GM12873 (cell line): ENCODE results near the gene WFDC1.

Experiments
- CTCF ChIP-seq: IDR thresholded peaks from 2 replicates; pipeline ENCODE4 v1.5.1; 2012; ENCODE audit warnings: low read depth, mild to moderate bottlenecking, moderate library complexity, low read length, control low read depth; ENCODE audit not compliant: insufficient read depth; ENCODE audit errors: missing control alignments

WFDC1 gene

GRCh38 chr16:84294531-84295142 is at the start of gene WFDC1:
Gene WFDC1, plus strand, starts transcription at chr16:84294878. Its CDS starts 94 bp downstream, at chr16:84294972.
- TF ChIP-seq CTCF = no peak

- no peak for TF ChIP-seq CTCF
These were observed 48.6 kb upstream of the WFDC1 start for GRCh38 chr16:84245956-84246678.

GRCh38 chr16:84246679-84247077 is 48.0 kb upstream of the WFDC1 start:
- no peak for TF ChIP-seq CTCF

GRCh38 chr16:84247331-84247730 is 47.3 kb upstream of the WFDC1 start:
- no peak for TF ChIP-seq CTCF

GRCh38 chr16:84247844-84248243 is 46.8 kb upstream of the WFDC1 start:
- TF ChIP-seq CTCF = no peak

GRCh38 chr16:84252184-84252583 is 42.5 kb upstream of the WFDC1 start:
- TF ChIP-seq CTCF = no peak

GRCh38 chr16:84253173-84253572 is 41.5 kb upstream of the WFDC1 start:
- no peak for TF ChIP-seq CTCF
